WTC11 (cell line): ENCODE results near the gene CARMIL1. TPM values are rescaled to one million over a fixed set of nuclear protein-coding genes. Genes with fewer than 3 reads are reported as not detected.
A peak's percentile ranks its signal among the peaks of the same experiment; 100 is the strongest.

ENCODE experiments used
- ATAC-seq: fragments of 200-7000 bp; cut with Tn5 transposase; 2 replicates; pipeline ENCODE4 v1.10.0; 2021; ENCODE audit warnings: mild to moderate bottlenecking, moderate library complexity
- CTCF ChIA-PET: fragments of 300-600 bp; sonication (Branson Sonifier 250); formaldehyde crosslinking; loops from one replicate; lab custom pipeline; 2021; ENCODE audit warnings: antibody characterized with exemption; lab: Charles Lee
- POLR2A ChIA-PET: fragments of 350-600 bp; sonication (Branson Sonifier 250); formaldehyde crosslinking; loops from one replicate; lab custom pipeline; 2021; ENCODE audit warnings: antibody characterized with exemption; lab: Charles Lee
- DNase-seq: peaks from one replicate; pipeline ENCODE4 v3.0.0; 2021; ENCODE audit warnings: low spot score
- H3K27ac Mint-ChIP-seq: 2 replicates; pipeline ENCODE4 v1.8.0; 2021; ENCODE audit warnings: mixed read lengths
- H3K27me3 Mint-ChIP-seq: 2 replicates; pipeline ENCODE4 v1.8.0; 2021; ENCODE audit warnings: low read depth, mild to moderate bottlenecking, moderate library complexity, mixed read lengths
- H3K36me3 Mint-ChIP-seq: 2 replicates; pipeline ENCODE4 v1.8.0; 2021; ENCODE audit warnings: mixed read lengths
- H3K4me1 Mint-ChIP-seq: 2 replicates; pipeline ENCODE4 v1.8.0; 2022; ENCODE audit warnings: mixed read lengths
- H3K4me3 Mint-ChIP-seq: 2 replicates; pipeline ENCODE4 v1.8.0; 2021; ENCODE audit warnings: mild to moderate bottlenecking, moderate library complexity, mixed read lengths
- H3K9me3 Mint-ChIP-seq: 2 replicates; pipeline ENCODE4 v1.8.0; 2021; ENCODE audit warnings: mixed read lengths
- AFF4 ChIP-seq: sonication (generic); formaldehyde crosslinking; IDR thresholded peaks from 2 replicates; pipeline ENCODE4 v1.8.1; 2023; ENCODE audit warnings: mild to moderate bottlenecking, missing genetic modification reagents, borderline replicate concordance
- ARID4B ChIP-seq: sonication (generic); formaldehyde crosslinking; IDR thresholded peaks from 2 replicates; pipeline ENCODE4 v1.8.0; 2023; ENCODE audit warnings: missing genetic modification reagents, mild to moderate bottlenecking, borderline replicate concordance
- CREM ChIP-seq: sonication (generic); formaldehyde crosslinking; IDR thresholded peaks from 2 replicates; pipeline ENCODE4 v1.8.1; 2022; ENCODE audit warnings: mild to moderate bottlenecking, missing genetic modification reagents, moderate library complexity
- ESRRA ChIP-seq: sonication (generic); formaldehyde crosslinking; IDR thresholded peaks from 2 replicates; pipeline ENCODE4 v1.8.1; 2022; ENCODE audit warnings: mild to moderate bottlenecking, missing genetic modification reagents, borderline replicate concordance
- GABPB1 ChIP-seq: sonication (generic); formaldehyde crosslinking; IDR thresholded peaks from 2 replicates; pipeline ENCODE4 v1.8.1; 2023; ENCODE audit warnings: mild to moderate bottlenecking, missing genetic modification reagents
- JAZF1 ChIP-seq: fragments of 250-450 bp; sonication (Bioruptor Pico); IDR thresholded peaks from 2 replicates; pipeline ENCODE4 v1.9.0; 2021; ENCODE audit warnings: moderate library complexity, mild to moderate bottlenecking, inconsistent platforms
- MXD4 ChIP-seq: fragments of 250-450 bp; sonication (Bioruptor Pico); IDR thresholded peaks from 2 replicates; pipeline ENCODE4 v1.8.0; 2021; ENCODE audit warnings: mild to moderate bottlenecking, moderate library complexity, borderline replicate concordance
- NR2C2 ChIP-seq: sonication (generic); formaldehyde crosslinking; IDR thresholded peaks from 2 replicates; pipeline ENCODE4 v1.8.0; 2022; ENCODE audit warnings: mild to moderate bottlenecking, missing genetic modification reagents
- PRRX2 ChIP-seq: fragments of 250-450 bp; sonication (Bioruptor Pico); IDR thresholded peaks from 2 replicates; pipeline ENCODE4 v1.8.0; 2021; ENCODE audit warnings: mild to moderate bottlenecking
- RELA ChIP-seq: sonication (generic); formaldehyde crosslinking; IDR thresholded peaks from 2 replicates; pipeline ENCODE4 v1.8.1; 2022; ENCODE audit warnings: missing genetic modification reagents, mild to moderate bottlenecking, borderline replicate concordance
- SMAD4 ChIP-seq: sonication (generic); formaldehyde crosslinking; IDR thresholded peaks from 2 replicates; pipeline ENCODE4 v1.8.0; 2022; ENCODE audit warnings: mild to moderate bottlenecking, missing genetic modification reagents
- SOX15 ChIP-seq: fragments of 250-450 bp; sonication (Bioruptor Pico); IDR thresholded peaks from 2 replicates; pipeline ENCODE4 v1.9.0; 2021; ENCODE audit warnings: mild to moderate bottlenecking
- STAT6 ChIP-seq: sonication (generic); formaldehyde crosslinking; conservative IDR thresholded peaks from 2 replicates; pipeline ENCODE4 v1.8.1; 2023; ENCODE audit warnings: mild to moderate bottlenecking, low read depth, missing genetic modification reagents, moderate library complexity
- USF1 ChIP-seq: sonication (generic); formaldehyde crosslinking; IDR thresholded peaks from 2 replicates; pipeline ENCODE4 v1.8.0; 2022; ENCODE audit warnings: mild to moderate bottlenecking, missing genetic modification reagents
- ZBTB43 ChIP-seq: sonication (generic); formaldehyde crosslinking; IDR thresholded peaks from 2 replicates; pipeline ENCODE4 v1.8.1; 2023; ENCODE audit warnings: mild to moderate bottlenecking, missing genetic modification reagents
- ZNF121 ChIP-seq: sonication (generic); formaldehyde crosslinking; IDR thresholded peaks from 2 replicates; pipeline ENCODE4 v1.8.0; 2023; ENCODE audit warnings: missing genetic modification reagents
- ZNF423 ChIP-seq: fragments of 250-450 bp; sonication (Bioruptor Pico); IDR thresholded peaks from 2 replicates; pipeline ENCODE4 v2.1.2; 2022; ENCODE audit warnings: mild to moderate bottlenecking, moderate library complexity
- ZNF512 ChIP-seq: sonication (generic); formaldehyde crosslinking; IDR thresholded peaks from 2 replicates; pipeline ENCODE4 v1.8.1; 2022; ENCODE audit warnings: missing genetic modification reagents, borderline replicate concordance
- ZSCAN18 ChIP-seq: fragments of 250-450 bp; sonication (Bioruptor Pico); IDR thresholded peaks from 2 replicates; pipeline ENCODE4 v2.1.2; 2022; ENCODE audit warnings: mild to moderate bottlenecking, moderate library complexity
- total RNA-seq: library from RNA; stranded (reverse); gene quantifications from 3 replicates; pipeline ENCODE4 v1.2.3, GENCODE V29; 2021

Gene CARMIL1
- total RNA-seq, 1 experiment from 2014 or later = 36.2 TPM

GRCh38 chr6:25288518-25288917, 9.3 kb downstream of the CARMIL1 start:
- peaks cover 26% of the 10 kb centered on the region for H3K4me1 Mint-ChIP-seq
- ChIA-PET CTCF (interaction anchor here (0.6 to 1.6 kb wide), 3 partner anchors 23 to 186 kb away, joined by 3 to 7 read pairs (median 4); no protein-coding TSS in a partner anchor), POLR2A (no interaction called here)
- DNase-seq (no peak), ATAC-seq (peak; percentile 58; the same call in 1 of the 2 replicates)
- TF ChIP-seq ZNF512 (CRISPR knock-in tag) (no peak), STAT6 (no peak), ESRRA (CRISPR knock-in tag) (no peak), SOX15 (CRISPR knock-in tag) (no peak), ZSCAN18 (no peak), USF1 (no peak), AFF4 (CRISPR knock-in tag) (no peak), ZNF423 (CRISPR knock-in tag) (no peak), MXD4 (CRISPR knock-in tag) (no peak), GABPB1 (no peak), SMAD4 (no peak), RELA (CRISPR knock-in tag) (no peak)
- H3K27ac Mint-ChIP-seq = no peak overlapping the region
- no peaks in the 10 kb centered on the region for H3K9me3 Mint-ChIP-seq
- H3K36me3 Mint-ChIP-seq = peaks cover 9% of the 10 kb centered on the region
- H3K27me3 Mint-ChIP-seq = no peaks in the 10 kb centered on the region
- no peak overlapping the region for H3K4me3 Mint-ChIP-seq

- H3K27me3 Mint-ChIP-seq = no peaks in the 10 kb centered on the region
- ATAC-seq = no peak
- ChIA-PET CTCF (interaction anchor here (0.6 kb wide), 2 partner anchors 182 to 942 kb away, joined by 3 read pairs; no protein-coding TSS in a partner anchor), POLR2A (no interaction called here)
- H3K9me3 Mint-ChIP-seq = no peaks in the 10 kb centered on the region
- no peak overlapping the region; the same call in 1 of the 2 replicates for H3K27ac Mint-ChIP-seq
- no peak for DNase-seq
- H3K4me1 Mint-ChIP-seq = peaks cover 29% of the 10 kb centered on the region
- H3K36me3 Mint-ChIP-seq = peaks cover 3% of the 10 kb centered on the region; the same call in 1 of the 2 replicates
- H3K4me3 Mint-ChIP-seq = no peak overlapping the region
- TF ChIP-seq JAZF1 (CRISPR knock-in tag) = no peak
- TF ChIP-seq NR2C2 (CRISPR knock-in tag) = no peak
- no peak for TF ChIP-seq ZNF121 (CRISPR knock-in tag)
- TF ChIP-seq ARID4B (CRISPR knock-in tag) = no peak
- TF ChIP-seq ZBTB43 = no peak
- TF ChIP-seq CREM (CRISPR knock-in tag) = no peak
- no peak for TF ChIP-seq PRRX2 (CRISPR knock-in tag)
Observed at GRCh38 chr6:25290306-25291060, 11.3 kb downstream of the CARMIL1 start.
